NK-92 (cell line): Measurements from ENCODE around the gene MUC7.
"Not testable (repeated sequence)": the region's sequence is repeated elsewhere in the genome, so short reads cannot be mapped to it uniquely, and the experiment has no call there.

Source experiments
- DNase-seq: peaks from one replicate; lab custom pipeline; 2025; ENCODE audit not compliant: unreplicated experiment; lab: John Stamatoyannopoulos, UW

The MUC7 gene

DNA sequence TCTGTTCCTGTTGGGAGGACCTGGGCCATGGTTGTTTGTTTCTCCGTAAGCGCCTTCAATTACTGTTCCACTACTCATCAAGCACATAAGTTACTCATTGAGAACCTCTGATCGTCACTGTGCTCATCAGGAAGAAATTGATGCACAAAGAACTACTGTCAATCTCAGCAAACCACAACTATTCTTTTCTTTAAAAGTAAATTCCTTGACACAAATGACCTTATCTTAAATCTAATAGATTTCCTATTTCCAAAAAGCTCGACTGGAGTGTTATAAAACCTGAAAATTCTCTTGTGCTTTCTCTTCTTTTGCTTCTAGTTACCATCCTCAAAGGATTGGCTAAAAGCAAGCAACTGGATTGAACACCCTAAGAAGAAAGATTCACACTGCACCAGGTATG lies at the start of gene MUC7:
Gene MUC7 (plus strand): TSS at position 301 of the 400 bp plus-strand sequence. CDS start 1,825 bp downstream, outside the sequence.
- no peak for DNase-seq

DNA sequence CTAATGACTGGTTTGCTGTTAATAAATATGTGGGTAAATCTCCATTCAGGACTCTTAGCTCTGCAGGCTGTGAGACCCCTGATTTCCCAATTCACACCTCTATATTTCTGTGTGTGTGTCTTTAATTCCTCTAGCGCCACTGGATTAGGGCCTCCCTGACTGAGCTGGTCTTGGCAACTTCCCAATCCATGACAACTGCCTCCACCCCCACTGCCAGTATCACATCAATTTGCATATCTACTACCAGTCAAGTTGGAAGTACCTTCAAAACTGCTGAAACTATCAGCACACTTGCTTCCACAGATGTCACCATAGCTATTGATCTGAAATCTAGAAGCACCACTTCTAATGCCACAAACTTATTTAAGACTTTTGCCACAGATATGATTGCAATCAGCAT lies 46.7 kb upstream of the MUC7 start:
- no peak for DNase-seq

DNA sequence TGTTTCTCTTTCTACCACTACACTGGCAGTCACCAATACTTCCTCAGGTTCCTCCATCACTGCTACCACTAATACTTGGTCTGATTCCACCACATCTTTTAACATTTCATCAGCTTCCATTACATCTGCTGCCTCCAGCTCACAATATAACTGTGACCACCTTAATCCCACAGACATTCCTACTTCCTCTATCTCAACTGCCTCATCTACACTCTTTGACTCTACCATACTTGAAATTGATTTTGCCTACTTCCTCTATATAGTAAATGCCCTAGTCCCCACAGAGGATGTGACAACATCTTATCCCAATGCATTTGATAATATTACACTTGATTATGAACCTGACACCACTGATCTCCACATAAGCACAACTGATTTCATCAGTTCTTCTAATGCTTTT lies 45.2 kb upstream of the MUC7 start:
- no peak for DNase-seq

DNA sequence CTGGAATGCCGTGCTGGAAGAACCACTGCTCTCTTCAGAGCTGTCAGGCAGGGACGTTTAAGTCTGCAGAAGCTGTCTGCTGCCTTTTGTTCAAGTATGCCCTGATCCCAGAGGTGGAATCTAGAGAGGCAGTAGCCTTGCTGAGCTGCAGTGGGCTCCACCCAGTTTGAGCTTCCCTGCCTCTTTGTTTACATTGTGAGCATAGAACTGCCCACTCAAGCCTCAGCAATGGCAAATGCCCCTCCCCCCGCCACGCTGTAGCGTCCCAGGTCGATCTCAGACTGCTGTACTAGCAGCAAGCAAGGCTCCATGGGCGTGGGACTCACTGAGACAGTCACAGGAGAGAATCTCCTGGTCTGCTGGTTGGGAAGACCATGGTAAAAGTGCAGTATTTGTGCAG lies 34.8 kb upstream of the MUC7 start:
- DNase-seq, result no peak

DNA sequence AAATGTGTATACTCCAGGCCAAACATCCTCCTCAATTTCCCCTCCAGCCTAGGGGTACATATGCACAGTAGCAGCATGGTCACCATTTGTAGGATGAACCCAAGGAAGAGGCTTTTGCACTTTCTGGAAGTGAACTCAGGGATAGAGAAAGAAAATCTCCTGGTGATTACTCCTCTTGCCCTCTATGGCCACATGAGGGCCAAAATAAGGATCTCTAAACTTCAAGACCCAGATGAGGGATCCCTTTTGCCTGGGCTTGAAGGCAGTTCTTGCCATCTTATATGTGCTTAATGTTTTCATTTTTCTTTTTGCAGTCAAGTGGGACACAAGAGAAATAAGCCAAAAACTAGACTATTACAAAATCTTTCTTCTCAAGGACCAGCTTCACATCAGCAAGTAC lies 29.5 kb upstream of the MUC7 start:
- DNase-seq, result no peak

DNA sequence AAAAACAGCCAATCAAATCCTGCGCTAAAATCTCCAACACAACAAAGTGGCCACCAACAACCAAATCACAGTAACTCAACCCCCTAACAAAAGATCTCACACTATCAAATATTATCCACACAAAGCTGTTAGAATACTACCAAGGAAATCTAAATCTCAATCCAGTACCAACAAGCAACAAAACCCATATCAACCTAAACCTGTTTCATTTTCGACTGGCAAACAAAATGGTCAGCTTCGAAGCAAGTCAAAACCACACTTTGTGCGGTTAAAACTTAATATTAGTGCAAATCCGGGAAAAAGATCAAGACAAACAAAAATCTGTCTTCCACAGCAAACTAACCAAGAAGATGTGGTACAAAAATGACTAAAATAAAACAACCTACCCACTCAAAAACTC lies 28.7 kb upstream of the MUC7 start:
- no peak for DNase-seq

DNA sequence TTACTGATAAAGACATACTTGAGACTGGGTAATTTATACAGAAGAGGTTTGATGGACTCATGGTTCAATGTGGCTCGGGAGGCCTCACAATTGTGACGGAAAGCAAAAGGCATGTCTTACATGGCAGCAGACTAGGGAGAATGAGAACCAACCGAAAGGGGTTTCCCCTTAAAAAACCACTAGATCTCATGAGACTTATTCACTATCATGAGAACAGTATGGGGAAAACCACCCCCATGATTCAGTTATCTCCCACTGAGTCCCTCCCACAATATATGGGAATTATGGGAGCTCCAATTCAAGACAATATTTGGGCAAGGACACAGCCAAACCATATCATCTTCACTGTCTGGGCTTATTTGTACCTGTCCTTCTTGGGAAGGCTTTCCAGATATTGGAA lies 22.8 kb upstream of the MUC7 start:
- no peak for DNase-seq

DNA sequence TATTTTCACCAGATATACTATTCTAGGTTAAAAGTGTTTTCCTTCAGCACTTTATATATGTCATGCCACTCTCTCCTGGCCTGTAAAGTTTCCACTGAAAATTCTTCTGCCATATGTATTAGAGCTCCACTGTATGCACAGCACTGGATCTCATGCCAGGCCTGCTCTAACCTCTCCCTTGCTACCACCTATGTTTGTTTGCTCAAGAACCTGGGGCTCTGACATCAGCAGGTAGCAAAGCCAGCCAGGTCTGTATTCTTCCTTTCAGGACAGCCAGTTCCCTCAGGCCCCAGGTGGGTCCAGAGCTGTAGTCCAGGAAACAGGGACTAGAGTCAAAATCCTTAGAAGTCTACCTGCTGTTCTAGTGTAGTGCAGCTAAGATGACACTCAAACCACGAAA lies 19.1 kb upstream of the MUC7 start:
- DNase-seq, result no peak

DNA sequence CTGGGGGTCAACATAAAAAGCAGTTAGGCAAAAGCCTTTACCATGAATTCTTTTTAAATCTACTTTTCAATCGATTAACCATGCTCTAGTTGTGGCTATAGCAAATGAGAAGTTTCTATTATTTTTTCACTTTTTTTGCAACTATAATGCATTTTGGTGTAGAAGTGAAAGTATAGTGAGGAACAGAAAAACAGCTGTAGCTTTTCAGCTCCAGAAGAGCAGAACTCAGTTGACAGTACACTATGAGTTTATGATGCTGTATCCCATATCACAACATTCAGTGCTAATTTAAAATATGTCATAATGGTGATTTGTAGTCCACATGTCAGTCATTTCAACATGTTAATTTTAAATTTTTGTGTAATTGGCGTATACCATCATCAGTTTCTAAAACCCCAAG lies 8.7 kb upstream of the MUC7 start:
- DNase-seq, result no peak

DNA sequence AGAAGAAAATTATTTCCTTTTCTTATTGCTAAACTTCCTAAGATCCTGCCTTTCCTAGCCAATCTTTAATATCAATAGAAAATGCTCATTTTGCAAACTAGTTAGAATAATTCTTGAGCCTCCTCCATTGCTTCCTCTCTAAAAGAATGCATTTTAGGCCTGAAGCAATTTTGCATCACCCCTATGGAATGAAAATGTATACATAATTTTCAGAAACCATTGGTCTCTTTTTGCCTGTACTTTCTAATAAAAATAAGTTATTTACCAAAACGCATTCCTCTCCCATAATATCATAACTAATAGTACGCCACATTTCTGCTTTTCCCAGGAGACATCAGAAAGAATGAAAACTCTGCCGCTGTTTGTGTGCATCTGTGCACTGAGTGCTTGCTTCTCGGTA lies 1.7 kb downstream of the MUC7 start:
- DNase-seq, result no peak

DNA sequence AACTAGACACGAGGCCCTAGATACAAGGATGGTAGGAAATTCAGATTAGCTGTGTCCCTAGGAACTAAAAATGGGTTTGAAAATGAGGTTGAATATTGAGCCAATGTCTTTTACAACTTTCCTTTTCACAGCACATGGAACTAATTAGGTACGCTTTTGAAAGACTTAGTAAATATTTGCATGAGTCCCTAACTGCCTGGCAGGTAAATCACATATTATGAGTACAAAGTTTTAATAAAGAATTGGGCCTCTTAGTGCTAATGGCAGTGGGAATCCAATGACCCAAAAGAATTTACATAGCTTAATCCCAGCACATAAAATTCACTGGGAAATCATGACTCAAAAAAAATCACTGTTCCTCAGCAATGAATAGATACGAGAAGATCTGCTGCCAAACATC lies 16.8 kb downstream of the MUC7 start:
- DNase-seq, result no peak

DNA sequence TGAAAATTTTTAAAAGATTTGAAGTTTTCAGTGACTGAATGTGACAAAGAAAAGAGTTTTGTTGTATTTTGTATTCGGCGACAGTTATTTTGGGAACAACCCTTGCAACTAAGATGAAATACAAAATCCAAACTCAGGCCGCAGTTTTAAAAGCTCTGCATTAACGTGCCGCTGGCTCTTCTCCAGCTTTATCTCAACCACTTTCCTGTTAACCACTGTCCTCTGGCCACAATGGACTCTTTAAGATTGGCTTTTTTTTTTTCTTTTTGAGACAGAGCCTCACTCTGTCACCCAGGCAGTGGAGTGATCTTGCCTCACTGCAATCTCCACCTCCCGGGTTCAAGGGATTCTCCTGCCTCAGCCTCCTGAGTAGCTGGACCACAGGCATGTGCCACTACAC lies 24.2 kb downstream of the MUC7 start:
- no peak for DNase-seq

DNA sequence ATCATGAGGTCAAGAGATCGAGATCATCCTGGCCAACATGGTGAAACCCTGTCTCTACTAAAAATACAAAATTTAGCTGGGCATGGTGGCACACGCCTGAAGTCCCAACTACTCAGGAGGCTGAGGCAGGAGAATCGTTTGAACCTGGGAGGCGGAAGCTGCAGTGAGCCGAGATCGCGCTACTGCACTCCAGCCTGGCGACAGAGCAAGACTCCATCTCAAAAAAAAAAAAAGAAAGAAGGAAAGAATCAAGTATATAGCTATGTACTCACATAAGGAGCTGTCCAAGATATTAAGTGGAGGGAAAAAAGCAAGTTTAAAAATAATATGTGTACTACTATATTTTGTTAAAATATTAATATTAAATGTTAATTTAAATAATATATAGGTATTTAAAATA lies 29.8 kb downstream of the MUC7 start:
- DNase-seq, result not testable (repeated sequence)

DNA sequence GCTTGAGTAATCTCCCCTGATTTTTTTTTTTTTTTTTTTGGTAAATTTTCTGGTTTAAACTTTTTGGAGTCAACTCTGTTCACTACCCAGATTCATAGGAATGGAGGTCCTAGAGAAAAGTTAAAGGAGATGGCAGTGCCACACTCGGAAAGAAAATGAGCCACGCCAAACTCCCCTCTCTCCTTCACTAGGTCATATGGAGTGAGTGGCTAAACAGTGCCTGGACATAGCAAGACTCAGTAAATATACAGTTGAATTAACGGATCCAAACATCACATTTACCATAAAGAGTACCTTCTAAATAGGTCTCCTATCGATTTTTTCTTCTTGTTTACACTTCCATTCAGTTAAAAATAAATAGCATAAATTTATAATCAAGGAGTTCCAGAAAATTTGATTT lies 32.7 kb downstream of the MUC7 start:
- DNase-seq, result no peak

DNA sequence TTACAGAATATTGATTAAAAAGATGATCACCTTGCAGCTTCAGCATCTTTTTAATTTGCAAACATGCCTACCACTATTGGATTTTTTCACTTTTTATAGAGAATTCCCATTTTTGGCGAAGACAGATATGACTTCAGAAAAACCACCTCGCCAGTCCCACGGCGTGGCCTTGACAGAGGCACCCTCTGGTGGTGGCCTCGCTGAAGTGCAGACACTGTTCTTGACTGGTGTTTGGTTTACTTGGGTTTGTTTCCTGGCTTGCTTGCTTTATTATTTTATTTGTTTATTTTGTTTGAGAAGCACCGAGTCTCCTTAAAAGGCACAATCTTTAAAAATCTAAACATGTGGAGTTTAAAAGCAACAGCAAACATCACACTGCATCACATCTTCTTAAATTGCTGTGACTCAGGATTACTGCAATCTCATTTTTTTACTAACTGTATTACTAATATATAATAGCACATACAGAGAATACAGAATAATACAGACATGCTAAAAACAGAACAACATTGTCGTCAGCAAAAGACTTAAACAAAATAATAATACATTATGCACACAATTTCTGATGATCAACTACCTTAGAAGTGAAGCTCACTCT lies 33.3 kb downstream of the MUC7 start:
- no peak for DNase-seq

DNA sequence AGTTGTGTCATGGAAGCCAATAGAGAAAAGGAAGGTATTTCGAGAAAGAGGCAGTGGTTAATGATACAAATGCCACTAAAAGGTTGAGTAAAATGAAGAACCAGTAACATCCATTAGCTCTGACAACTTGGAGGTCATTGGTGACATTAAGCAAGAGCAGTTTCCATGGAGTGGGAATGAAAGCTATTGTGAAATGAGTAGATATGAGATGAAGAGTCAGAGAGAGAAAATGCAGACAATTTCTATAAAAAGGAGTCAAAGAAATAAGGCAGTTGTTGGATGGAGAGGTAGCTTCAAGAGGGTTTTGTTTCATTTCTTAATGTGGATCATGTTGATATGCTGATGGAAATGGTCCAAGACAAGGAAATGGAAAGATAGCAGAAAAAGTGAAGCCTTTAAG lies 36.8 kb downstream of the MUC7 start:
- DNase-seq, result no peak

DNA sequence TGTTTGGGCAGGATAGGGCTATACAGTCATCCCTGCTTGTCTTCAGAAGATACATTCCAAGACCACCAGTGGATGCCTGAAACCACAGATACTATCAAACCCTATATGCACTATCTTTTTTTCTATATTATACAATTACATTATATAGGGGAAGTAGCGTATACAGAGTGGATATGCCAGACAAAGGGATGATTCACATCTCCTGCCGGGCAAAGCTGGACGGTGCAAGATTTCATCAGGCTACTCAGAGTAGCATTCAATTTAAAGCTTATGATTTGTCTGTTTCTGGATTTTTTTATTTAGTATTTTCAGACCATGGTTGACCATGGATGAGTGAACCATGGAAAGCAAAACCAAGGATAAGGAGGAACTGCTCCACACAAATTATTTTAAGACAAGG lies 39.4 kb downstream of the MUC7 start:
- no peak for DNase-seq

DNA sequence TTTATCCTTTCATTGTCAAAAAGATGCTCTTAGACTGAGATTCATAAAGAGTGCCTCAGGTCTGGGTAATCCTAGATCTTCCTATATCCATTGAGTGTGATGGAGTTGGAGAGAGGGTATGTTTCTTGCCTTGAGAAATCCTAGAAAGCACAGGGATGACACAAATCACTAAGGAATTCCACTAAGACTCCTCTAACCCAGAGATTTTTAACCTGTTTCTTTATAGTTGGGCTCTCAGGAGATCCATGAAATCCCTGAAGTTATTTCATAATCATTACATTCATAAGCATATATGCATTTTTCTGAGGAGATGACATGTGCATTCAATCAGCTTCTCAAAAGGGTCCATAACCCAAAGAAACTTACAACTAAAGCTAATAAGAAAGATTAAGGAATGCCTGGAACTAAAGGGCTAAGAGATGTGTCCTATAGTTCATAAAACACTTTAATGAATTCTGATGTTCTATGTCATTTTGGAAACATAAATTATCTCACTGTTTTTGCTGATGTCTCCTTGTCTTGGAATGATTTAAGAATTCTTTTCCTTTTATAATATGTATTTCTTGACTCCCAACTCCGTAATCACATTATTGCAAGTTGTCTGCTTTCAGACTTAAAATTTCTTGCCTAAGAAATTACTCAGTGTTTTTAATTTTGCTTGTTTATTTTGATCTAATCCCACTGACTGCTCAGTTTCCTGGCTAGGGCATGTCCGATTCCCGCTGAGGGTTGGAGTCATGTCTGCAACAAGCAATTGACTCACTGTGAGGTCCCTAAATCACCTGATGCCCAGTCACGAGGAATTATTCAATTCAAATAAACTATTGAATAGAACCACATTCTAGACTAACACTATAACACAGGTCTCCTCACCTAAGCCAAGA lies 43.6 kb downstream of the MUC7 start:
- no peak for DNase-seq

DNA sequence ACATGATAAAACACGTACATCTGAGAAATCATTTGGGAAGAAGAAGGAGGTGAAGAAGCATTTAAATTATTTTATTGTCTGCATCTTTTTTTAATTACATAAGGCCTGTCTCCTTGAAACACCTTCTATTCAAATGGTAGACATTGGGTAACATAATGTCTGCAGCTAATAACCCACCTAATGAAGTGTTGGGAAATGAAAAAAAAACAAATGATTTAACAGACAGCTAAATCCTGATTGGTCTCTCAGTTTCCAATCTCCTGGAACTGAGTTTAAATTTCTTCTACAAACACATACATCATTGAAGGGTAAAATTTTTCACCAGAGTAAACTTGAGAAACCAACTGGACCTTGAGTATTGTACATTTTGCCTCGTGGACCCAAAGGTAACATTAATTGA lies 46.3 kb downstream of the MUC7 start, which contains the start of gene AMTN:
Gene AMTN (plus strand): TSS at position 301 of the 400 bp plus-strand sequence. CDS start 209 bp downstream, outside the sequence.
- no peak for DNase-seq

DNA sequence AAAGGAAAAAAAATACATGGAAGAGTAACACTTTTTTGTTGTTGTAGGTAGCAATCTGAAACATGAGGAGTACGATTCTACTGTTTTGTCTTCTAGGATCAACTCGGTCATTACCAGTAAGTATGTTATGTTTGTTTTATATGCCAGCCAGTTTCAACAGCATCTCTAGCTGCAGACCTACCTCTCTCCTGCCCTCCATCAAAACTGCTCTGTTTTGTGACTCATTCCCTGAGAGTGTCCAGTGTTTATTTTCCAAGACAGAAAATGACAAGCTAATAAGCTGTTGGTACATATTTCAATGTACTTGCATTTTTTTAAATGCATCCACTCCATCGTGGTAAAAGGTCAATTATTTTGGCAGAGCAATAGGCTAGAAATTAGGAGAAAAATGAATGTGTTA lies 46.7 kb downstream of the MUC7 start:
- DNase-seq, result no peak

DNA sequence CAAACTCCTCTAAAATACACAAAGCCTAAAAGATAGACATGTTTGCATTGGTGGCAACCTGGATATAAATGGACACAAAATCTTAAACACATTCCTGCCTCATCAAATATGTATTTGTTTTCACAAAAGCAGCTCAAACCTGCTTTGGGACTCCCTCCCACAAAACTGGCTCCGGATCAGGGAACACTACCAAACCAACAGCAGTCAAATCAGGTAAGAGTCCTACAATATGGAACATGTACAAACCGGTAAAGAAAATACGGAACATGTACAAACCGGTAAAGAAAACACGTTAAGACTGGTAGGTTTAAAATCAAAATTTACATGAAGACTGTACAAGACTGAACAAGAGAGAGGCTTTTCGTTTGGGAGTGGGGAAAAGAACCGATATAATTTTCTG lies 50.6 kb downstream of the MUC7 start:
- DNase-seq, result no peak

DNA sequence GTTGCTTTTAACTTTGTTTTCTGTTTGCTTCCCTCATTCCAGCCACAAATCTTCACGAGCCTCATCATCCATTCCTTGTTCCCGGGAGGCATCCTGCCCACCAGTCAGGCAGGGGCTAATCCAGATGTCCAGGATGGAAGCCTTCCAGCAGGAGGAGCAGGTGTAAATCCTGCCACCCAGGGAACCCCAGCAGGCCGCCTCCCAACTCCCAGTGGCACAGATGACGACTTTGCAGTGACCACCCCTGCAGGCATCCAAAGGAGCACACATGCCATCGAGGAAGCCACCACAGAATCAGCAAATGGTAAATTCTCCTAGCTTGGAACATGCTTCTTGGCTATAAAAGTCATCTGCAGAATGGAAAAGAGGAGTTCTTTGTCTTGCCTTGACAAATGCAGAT lies 59.0 kb downstream of the MUC7 start:
- no peak for DNase-seq

DNA sequence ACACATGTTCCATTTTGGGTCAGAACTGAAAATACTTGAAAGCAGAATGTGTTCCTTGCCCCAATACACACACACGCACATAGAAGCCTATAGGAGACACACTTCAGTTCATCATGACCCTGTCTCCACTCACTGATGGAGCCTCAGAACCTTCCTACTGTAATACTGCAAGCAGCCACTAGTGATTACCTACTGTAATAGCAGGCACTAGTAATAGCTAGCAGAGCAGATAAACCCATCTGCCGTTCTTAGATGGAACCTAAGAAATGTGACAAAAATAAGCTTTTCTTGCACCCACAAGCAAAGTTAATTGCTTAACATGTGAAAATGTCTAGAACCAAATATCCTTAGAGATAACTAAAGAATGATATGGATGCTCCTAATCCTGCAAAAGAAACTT lies 60.0 kb downstream of the MUC7 start:
- no peak for DNase-seq
